WTC11 (cell line): ENCODE data around the gene OXLD1. TPM values are rescaled to one million over a fixed set of nuclear protein-coding genes. Genes with fewer than 3 reads are reported as not detected.

Experiments used
- ARID4B ChIP-seq: sonication (generic); formaldehyde crosslinking; IDR thresholded peaks from 2 replicates; pipeline ENCODE4 v1.8.0; 2023; ENCODE audit warnings: missing genetic modification reagents, mild to moderate bottlenecking, borderline replicate concordance
- ATF1 ChIP-seq: sonication (generic); formaldehyde crosslinking; IDR thresholded peaks from 2 replicates; pipeline ENCODE4 v1.8.1; 2023; ENCODE audit warnings: mild to moderate bottlenecking, moderate library complexity, missing genetic modification reagents
- ERG ChIP-seq: fragments of 250-450 bp; sonication (Bioruptor Pico); IDR thresholded peaks from 2 replicates; pipeline ENCODE4 v1.8.0; 2021; ENCODE audit warnings: mild to moderate bottlenecking
- ESRRA ChIP-seq: sonication (generic); formaldehyde crosslinking; IDR thresholded peaks from 2 replicates; pipeline ENCODE4 v1.8.1; 2022; ENCODE audit warnings: mild to moderate bottlenecking, missing genetic modification reagents, borderline replicate concordance
- ETV6 ChIP-seq: sonication (generic); formaldehyde crosslinking; IDR thresholded peaks from 2 replicates; pipeline ENCODE4 v1.8.1; 2022; ENCODE audit warnings: mild to moderate bottlenecking, missing genetic modification reagents
- FOXK1 ChIP-seq: sonication (generic); formaldehyde crosslinking; IDR thresholded peaks from 2 replicates; pipeline ENCODE4 v1.8.0; 2022; ENCODE audit warnings: mild to moderate bottlenecking, moderate library complexity, missing genetic modification reagents
- GABPB1 ChIP-seq: sonication (generic); formaldehyde crosslinking; IDR thresholded peaks from 2 replicates; pipeline ENCODE4 v1.8.1; 2023; ENCODE audit warnings: mild to moderate bottlenecking, missing genetic modification reagents
- NFE2L1 ChIP-seq: sonication (generic); formaldehyde crosslinking; IDR thresholded peaks from 2 replicates; pipeline ENCODE4 v1.8.1; 2023; ENCODE audit warnings: missing genetic modification reagents
- OVOL2 ChIP-seq: fragments of 250-450 bp; sonication (Bioruptor Pico); IDR thresholded peaks from 2 replicates; pipeline ENCODE4 v1.9.0; 2021; ENCODE audit warnings: mild to moderate bottlenecking, borderline replicate concordance
- RORB ChIP-seq: fragments of 250-450 bp; sonication (Bioruptor Pico); IDR thresholded peaks from 2 replicates; pipeline ENCODE4 v1.9.0; 2021; ENCODE audit warnings: mild to moderate bottlenecking
- SMAD3 ChIP-seq: sonication (generic); formaldehyde crosslinking; IDR thresholded peaks from 2 replicates; pipeline ENCODE4 v1.8.0; 2022; ENCODE audit warnings: missing genetic modification reagents, mild to moderate bottlenecking, borderline replicate concordance
- SOX15 ChIP-seq: fragments of 250-450 bp; sonication (Bioruptor Pico); IDR thresholded peaks from 2 replicates; pipeline ENCODE4 v1.9.0; 2021; ENCODE audit warnings: mild to moderate bottlenecking
- SP1 ChIP-seq: sonication (generic); formaldehyde crosslinking; conservative IDR thresholded peaks from 2 replicates; pipeline ENCODE4 v1.8.1; 2022; ENCODE audit warnings: missing genetic modification reagents
- TCF7 ChIP-seq: sonication (generic); formaldehyde crosslinking; IDR thresholded peaks from 2 replicates; pipeline ENCODE4 v1.8.0; 2022; ENCODE audit warnings: mild to moderate bottlenecking, low read depth, missing genetic modification reagents, moderate library complexity
- ZNF121 ChIP-seq: sonication (generic); formaldehyde crosslinking; IDR thresholded peaks from 2 replicates; pipeline ENCODE4 v1.8.0; 2023; ENCODE audit warnings: missing genetic modification reagents
- ZNF138 ChIP-seq: sonication (generic); formaldehyde crosslinking; conservative IDR thresholded peaks from 2 replicates; pipeline ENCODE4 v1.8.1; 2022; ENCODE audit warnings: mild to moderate bottlenecking, moderate library complexity, missing genetic modification reagents
- ZNF219 ChIP-seq: sonication (generic); formaldehyde crosslinking; IDR thresholded peaks from 2 replicates; pipeline ENCODE4 v1.8.0; 2023; ENCODE audit warnings: missing genetic modification reagents, mild to moderate bottlenecking, borderline replicate concordance
- ZNF396 ChIP-seq: fragments of 250-450 bp; sonication (Bioruptor Pico); IDR thresholded peaks from 2 replicates; pipeline ENCODE4 v1.8.0; 2021; ENCODE audit warnings: mild to moderate bottlenecking, moderate library complexity, borderline replicate concordance
- ZNF423 ChIP-seq: fragments of 250-450 bp; sonication (Bioruptor Pico); IDR thresholded peaks from 2 replicates; pipeline ENCODE4 v2.1.2; 2022; ENCODE audit warnings: mild to moderate bottlenecking, moderate library complexity
- ZNF425 ChIP-seq: fragments of 250-450 bp; sonication (Bioruptor Pico); conservative IDR thresholded peaks from 2 replicates; pipeline ENCODE4 v1.9.0; 2021; ENCODE audit warnings: mild to moderate bottlenecking
- ZNF532 ChIP-seq: fragments of 250-450 bp; sonication (Bioruptor Pico); IDR thresholded peaks from 2 replicates; pipeline ENCODE4 v1.9.0; 2021; ENCODE audit warnings: mild to moderate bottlenecking, borderline replicate concordance
- ZNF671 ChIP-seq: fragments of 250-450 bp; sonication (Bioruptor Pico); IDR thresholded peaks from 2 replicates; pipeline ENCODE4 v1.8.0; 2021; ENCODE audit warnings: mild to moderate bottlenecking
- total RNA-seq: library from RNA; stranded (reverse); gene quantifications from 3 replicates; pipeline ENCODE4 v1.2.3, GENCODE V29; 2021
- TF ChIP-seq, protein P1 (sequence below): sonication (generic); formaldehyde crosslinking; IDR thresholded peaks from 2 replicates; pipeline ENCODE4 v1.8.1; 2023; ENCODE audit warnings: mild to moderate bottlenecking, missing genetic modification reagents, moderate library complexity
- TF ChIP-seq, protein P2 (sequence below): sonication (generic); formaldehyde crosslinking; IDR thresholded peaks from 2 replicates; pipeline ENCODE4 v1.8.1; 2023; ENCODE audit warnings: mild to moderate bottlenecking, moderate library complexity, missing genetic modification reagents
- TF ChIP-seq, protein P3 (sequence below): sonication (generic); formaldehyde crosslinking; IDR thresholded peaks from 2 replicates; pipeline ENCODE4 v1.8.1; 2022; ENCODE audit warnings: mild to moderate bottlenecking, moderate library complexity, missing genetic modification reagents

The OXLD1 gene
- total RNA-seq, 1 experiment from 2014 or later = 49.6 TPM

GRCh38 chr17:81711814-81712467 lies 45.5 kb upstream of the OXLD1 start, which contains the start of gene SLC25A10 (continued):
- TF ChIP-seq, protein P1, sequence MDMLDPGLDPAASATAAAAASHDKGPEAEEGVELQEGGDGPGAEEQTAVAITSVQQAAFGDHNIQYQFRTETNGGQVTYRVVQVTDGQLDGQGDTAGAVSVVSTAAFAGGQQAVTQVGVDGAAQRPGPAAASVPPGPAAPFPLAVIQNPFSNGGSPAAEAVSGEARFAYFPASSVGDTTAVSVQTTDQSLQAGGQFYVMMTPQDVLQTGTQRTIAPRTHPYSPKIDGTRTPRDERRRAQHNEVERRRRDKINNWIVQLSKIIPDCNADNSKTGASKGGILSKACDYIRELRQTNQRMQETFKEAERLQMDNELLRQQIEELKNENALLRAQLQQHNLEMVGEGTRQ (CRISPR knock-in tag) = peak; percentile 58
- no peak for TF ChIP-seq SMAD3 (CRISPR knock-in tag)
- TF ChIP-seq GABPB1 = peak; percentile 94
- 0 out of 2 replicates have a peak, but pooled peaks have one; percentile 6 for TF ChIP-seq ERG (CRISPR knock-in tag)
- no peak for TF ChIP-seq RORB
- no peak for TF ChIP-seq ARID4B (CRISPR knock-in tag)
- TF ChIP-seq ESRRA (CRISPR knock-in tag) = no peak
- TF ChIP-seq SOX15 = no peak
- TF ChIP-seq FOXK1 (CRISPR knock-in tag) = peak; percentile 42; the same call in 1 of the 2 replicates
- no peak for TF ChIP-seq ZNF219 (CRISPR knock-in tag)
- no peak for TF ChIP-seq OVOL2
- TF ChIP-seq ZNF396 = no peak
- TF ChIP-seq ZNF121 = no peak
- no peak for TF ChIP-seq ZNF671 (CRISPR knock-in tag)
- no peak for TF ChIP-seq ATF1 (CRISPR knock-in tag)
- TF ChIP-seq, protein P2, sequence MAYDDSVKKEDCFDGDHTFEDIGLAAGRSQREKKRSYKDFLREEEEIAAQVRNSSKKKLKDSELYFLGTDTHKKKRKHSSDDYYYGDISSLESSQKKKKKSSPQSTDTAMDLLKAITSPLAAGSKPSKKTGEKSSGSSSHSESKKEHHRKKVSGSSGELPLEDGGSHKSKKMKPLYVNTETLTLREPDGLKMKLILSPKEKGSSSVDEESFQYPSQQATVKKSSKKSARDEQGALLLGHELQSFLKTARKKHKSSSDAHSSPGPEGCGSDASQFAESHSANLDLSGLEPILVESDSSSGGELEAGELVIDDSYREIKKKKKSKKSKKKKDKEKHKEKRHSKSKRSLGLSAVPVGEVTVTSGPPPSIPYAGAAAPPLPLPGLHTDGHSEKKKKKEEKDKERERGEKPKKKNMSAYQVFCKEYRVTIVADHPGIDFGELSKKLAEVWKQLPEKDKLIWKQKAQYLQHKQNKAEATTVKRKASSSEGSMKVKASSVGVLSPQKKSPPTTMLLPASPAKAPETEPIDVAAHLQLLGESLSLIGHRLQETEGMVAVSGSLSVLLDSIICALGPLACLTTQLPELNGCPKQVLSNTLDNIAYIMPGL (CRISPR knock-in tag) = no peak
- TF ChIP-seq ZNF138 (CRISPR knock-in tag) = no peak
- TF ChIP-seq ZNF532 (CRISPR knock-in tag) = no peak
- no peak for TF ChIP-seq TCF7
- TF ChIP-seq NFE2L1 = no peak
- peak; percentile 76 for TF ChIP-seq ZNF423 (CRISPR knock-in tag)
- peak; percentile 96 for TF ChIP-seq SP1
- TF ChIP-seq ETV6 (CRISPR knock-in tag) = no peak
- TF ChIP-seq ZNF425 (CRISPR knock-in tag) = no peak
- TF ChIP-seq, protein P3, sequence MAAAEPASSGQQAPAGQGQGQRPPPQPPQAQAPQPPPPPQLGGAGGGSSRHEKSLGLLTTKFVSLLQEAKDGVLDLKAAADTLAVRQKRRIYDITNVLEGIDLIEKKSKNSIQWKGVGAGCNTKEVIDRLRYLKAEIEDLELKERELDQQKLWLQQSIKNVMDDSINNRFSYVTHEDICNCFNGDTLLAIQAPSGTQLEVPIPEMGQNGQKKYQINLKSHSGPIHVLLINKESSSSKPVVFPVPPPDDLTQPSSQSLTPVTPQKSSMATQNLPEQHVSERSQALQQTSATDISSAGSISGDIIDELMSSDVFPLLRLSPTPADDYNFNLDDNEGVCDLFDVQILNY (CRISPR knock-in tag) = no peak
